IPS DF 4.7 (cell line): ENCODE results near the gene GLRX2.

Experiments used
- DNase-seq: peaks from one replicate; pipeline ENCODE4 v3.0.0-alpha.2; 2013; ENCODE audit warnings: low spot score; ENCODE audit errors: extremely low read depth

The GLRX2 gene

GRCh38 chr1:193113258-193113991 lies 8.2 kb upstream of the GLRX2 start:
- no peak for DNase-seq

DNA sequence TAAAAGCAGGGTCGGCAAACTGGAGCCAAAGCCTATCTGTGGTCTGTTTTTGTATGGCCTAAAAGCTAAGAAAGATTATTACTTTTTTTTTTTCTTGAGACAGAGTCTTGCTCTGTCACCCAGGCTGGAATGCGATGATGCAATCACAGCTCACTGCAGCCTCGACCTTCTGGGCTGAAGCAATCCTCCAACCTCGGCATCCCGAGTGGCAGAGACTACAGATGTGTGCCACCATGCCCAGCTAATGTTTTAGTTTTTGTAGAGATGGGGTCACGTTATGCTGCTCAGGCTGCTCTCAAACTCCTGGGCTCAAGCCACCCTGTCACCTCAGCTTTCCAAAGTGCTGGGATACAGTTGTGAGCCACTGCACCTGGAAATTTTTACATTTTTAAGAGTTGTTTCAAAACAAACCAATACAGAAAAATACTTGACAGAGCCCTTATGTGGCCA lies 6.5 kb upstream of the GLRX2 start:
- DNase-seq = no peak

GRCh38 chr1:193110864-193111263 lies 5.7 kb upstream of the GLRX2 start:
- no peak for DNase-seq

DNA sequence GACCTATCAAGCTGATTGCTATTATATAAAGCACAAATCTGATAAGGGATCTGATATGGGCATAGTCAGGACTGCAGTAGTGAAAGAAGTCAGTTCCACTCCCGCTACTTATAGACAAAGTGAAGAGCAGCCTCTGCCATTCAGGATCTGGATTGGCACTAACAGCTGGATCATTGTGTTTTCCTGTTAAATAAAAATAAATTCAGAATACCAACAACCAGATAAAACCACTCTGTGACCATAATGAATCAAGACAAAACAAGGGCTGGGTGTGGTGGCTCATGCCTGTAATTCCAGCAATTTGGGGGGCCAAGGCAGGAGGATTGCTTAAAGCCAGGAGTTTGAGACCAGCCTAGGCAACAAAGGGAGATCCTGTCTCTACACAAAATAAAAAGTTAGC lies 5.0 kb upstream of the GLRX2 start:
- DNase-seq = no peak

DNA sequence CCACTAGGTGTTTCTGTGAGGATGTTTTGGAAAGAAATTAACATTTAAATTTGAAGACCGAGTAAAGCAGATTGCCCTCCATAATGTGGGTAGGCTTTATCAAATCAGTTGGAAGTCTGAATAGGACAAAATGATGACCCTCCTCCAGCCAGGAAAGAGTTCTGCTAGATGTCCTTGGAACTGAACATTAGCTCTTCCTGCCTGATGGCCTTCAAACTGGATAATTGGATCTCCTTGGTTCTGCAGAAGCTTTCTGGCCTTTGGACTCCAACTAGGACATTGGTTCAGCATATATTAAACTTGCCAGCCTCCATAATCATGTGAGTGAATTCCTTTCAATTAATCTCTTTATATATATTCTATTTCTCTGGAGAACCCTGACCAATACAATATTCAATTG lies 4.4 kb upstream of the GLRX2 start:
- no peak for DNase-seq

- no peak for DNase-seq
Measured at GRCh38 chr1:193108471-193108870, 3.3 kb upstream of the GLRX2 start.

GRCh38 chr1:193105821-193106177 lies 585 bp upstream of the GLRX2 start:
- DNase-seq = no peak

DNA sequence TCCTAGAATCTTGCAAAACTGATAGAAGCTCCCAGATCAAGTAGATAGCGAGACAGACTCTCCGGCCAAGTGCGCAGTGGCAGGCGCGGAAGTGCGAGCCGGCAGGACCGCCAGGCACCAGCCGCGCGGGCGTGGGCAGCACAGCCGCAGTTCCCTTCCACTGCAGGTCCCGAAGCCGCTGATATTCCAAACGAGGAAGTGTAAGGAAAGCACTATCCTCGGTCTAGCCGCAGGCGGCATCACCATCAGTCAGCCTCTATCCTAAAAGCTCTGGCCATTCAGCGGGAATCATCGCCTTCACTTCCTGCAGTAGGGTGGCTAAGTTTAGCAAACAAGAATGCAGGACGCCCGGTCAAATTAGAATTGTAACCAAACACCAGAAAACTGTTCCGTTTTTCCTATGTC lies 710 bp downstream of the GLRX2 start:
- DNase-seq = no peak

DNA sequence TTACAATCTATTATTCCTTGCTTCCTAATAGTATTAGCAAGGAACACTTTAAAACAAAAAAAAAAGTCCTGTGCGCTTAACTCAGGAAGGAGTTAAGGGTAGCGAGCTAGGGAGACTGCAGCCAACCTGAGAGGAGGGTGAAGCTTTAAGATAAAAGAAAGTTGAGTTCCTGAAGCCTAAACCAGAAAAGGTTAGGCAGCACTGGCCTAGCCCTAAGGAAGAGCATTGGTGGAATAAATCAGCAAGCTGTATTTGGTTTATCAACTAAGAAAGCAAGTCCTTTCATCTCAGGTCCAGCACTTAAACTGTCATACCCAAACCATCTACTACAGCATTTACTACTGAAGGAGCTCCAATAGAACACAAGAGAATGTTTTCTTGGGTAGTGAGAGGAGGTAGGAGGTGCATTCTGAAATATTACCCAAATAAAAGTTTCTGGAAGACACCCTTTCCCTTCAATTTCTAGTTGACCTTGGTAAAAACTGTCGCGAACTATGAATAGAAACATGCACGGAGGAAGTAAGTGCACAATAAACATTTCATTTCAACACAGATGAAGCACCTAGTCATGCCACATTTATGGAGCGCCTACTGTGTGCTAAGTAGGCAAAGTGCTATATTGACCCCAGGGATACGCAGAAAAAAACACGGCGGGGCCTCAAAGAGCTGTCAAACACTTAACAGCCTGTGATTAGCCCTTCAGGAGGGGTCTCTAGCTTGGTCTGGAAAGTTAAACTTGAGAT lies 1.3 kb downstream of the GLRX2 start:
- DNase-seq = no peak

DNA sequence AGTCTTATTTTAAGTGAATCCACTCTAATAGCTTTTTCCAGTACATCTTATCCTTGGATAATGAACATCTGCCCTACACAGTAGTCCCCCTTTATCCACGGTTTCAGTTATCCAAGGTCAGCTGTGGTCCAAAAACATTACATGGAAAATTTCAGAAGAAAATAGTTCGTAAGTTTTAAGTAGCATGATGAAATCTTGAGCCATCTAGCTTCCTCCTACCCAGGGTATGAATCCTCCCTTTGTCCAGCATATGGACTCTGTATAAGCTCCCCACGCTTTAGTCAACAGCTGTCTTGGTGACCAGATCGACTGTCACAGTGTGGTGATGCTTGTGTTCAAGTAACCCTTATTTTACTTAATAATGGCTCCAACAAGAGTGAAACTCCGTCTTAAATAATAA lies 2.6 kb downstream of the GLRX2 start:
- no peak for DNase-seq

GRCh38 chr1:193094112-193094511 lies 11.1 kb downstream of the GLRX2 start:
- DNase-seq = no peak

DNA sequence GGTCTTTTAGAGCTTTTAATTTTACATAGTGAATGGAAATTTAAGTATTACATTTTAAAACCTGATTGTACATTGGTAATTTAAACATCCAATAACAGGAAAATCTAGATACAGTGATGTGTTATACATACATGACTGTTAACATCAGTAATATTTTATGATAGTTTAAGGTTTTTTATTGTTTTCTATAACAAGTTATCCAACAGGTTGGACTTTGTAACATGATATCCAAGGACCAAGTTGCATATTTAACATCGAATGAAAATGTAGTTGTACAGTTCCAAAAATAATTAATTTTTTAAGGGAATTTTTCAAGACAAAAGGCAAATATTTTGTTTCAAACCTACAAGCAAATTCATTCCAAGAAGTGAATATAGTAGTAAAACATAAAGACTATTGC lies 14.3 kb downstream of the GLRX2 start:
- no peak for DNase-seq

GRCh38 chr1:193087893-193088292 lies 17.3 kb downstream of the GLRX2 start:
- DNase-seq = no peak

GRCh38 chr1:193086342-193086741 lies 18.9 kb downstream of the GLRX2 start:
- DNase-seq = no peak

DNA sequence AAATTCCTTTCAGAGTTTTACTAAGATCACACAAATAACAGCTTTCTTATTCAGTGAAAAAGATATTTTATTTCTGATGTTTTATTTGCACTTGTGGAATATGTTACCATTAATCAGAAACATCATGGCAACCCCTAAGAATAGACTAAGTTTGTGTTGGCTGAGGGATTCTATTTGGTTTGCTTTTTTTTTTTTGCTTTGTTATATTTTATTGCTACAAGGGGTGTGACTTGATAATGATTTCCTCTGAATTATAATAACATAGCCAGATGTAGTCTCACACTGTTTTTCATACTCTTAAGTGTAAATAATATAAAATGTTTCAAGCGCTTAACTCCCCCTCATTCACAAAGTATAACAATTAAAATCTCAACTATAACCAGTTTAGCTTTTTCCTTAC lies 20.0 kb downstream of the GLRX2 start:
- DNase-seq = no peak

DNA sequence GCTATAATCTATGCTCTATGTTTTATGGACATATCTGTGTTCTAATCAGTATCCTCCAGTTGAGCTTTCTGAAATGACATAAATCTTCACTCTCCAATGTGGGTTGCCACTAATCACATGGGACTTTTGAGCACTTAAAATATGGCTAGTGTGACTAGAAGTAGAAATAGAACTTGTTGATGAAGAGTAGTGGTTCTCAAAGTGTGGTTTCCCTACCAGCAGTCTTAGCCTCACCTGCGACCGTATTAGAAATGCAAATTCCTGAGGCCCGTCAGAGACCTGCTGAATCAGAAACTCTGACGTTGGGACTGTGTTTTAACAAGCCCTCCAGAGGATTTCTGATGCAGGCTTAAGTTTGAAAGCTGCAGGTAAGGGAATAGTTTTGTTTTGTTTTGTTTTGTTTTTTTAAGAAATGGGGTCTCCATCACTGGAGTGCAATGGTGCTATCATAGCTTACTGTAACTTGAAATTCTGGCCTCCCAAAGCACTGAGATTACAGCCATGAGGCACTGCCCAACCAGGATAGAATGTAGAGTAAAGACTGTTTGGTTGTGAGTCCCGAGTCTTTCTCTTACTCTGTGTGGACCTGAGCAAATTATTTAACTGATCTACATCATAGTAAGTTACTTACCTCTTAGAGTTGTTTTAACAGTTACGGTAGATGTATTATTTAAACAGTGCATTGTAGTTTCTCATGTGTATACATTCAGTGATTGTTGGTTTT lies 21.7 kb downstream of the GLRX2 start:
- DNase-seq = no peak

- no peak for DNase-seq
Measured at GRCh38 chr1:193079187-193079586, 26.0 kb downstream of the GLRX2 start.

DNA sequence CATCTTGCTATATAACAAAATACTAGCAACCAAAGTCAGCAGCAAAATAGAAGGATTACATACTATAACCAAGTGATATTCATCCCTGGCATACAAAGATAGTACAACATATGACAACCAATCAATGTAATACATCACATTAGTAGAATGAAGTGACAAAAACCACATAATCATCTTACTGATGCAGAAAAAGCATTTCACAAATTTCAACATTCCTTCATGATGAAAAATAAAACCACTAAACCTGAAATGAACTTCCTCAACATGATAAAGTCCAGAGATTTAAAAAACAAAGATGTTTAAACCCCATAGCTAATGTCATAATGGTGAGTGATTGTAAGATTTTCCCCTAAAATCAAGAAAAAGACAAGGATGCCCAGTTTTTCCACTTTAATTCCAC lies 27.2 kb downstream of the GLRX2 start:
- DNase-seq = no peak

DNA sequence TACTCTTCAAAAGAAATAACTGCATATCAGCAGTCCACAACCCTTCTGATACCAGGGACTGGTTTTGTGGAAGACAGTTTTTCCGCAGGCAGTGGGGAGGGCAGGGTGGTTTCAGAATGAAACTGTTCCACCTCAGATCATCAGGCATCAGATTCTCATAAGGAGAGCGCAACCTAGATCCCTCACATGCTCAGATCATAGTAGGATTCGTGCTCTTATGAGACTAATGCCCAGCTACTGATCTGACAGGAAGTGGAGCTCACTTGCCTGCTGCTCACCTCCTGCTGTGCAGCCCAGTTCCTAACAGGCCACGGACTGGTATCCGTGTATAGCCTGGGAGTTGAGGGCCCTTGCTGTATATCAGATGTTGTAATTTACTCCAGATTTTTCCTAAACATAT lies 34.3 kb downstream of the GLRX2 start:
- no peak for DNase-seq

- DNase-seq = no peak
Measured at GRCh38 chr1:193070386-193070753, 34.8 kb downstream of the GLRX2 start.

- no peak for DNase-seq
Measured at GRCh38 chr1:193069748-193070385, 35.3 kb downstream of the GLRX2 start.

GRCh38 chr1:193068013-193068412 lies 37.2 kb downstream of the GLRX2 start:
- no peak for DNase-seq
